Fibroblast of lung (primary cell): Measurements from ENCODE around the gene YIF1B.

Source experiments
- EZH2 ChIP-seq: IDR thresholded peaks from 2 replicates; pipeline ENCODE4 v1.5.1; 2012; ENCODE audit warnings: low read length, control low read depth, mild to moderate bottlenecking; ENCODE audit errors: missing control alignments
- TF ChIP-seq, protein P1 (sequence below), 2 donors: IDR thresholded peaks in 1 of 2; conservative IDR thresholded peaks in 1 of 2; 1 replicate in 1 of 2; 2 replicates in 1 of 2; pipeline ENCODE4 v1.5.1; 2011 to 2012; ENCODE audit warnings: low read length in 2 of 2, control low read depth in 1 of 2, inconsistent platforms in 1 of 2, low read depth in 1 of 2, mild to moderate bottlenecking in 1 of 2

DNA sequence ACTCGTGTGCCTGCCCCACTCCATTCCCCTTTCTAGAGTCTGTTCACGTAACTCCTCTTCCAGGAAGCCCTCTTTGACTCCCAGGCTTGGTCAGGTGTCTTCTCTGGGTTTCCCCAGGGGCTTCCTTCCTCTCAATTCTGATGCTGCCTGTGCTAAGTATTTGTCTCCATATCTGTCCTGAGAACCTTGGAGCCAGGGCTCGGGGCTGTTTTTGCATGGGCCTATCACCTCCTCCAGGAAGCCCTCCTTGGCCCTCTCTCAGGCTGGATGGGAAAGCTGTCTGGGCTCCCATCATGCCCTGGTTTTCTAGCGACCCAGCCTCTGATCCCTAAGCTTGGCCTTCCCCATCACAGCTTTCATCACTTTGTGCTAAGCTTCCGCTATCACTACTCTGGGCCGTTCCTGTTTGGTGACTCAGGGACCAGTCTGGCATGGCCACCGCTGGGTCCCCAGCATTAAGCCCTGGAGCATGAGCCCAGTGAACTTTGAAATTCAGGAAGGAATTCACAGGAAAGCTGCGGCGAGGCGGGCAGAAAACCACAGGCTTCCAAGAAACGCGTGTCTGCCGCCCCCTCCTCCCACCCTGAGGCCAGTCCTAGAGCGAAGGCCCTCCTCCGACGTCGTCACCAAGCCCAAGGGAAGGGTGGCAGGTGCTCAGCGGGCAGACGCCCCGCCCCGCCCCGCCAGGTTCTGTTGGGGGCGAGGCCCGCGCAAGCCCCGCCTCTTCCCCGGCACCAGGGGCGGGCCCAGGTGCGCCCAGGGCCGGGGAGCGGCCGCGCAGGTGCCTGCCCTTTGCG, 51.9 kb downstream of the YIF1B start:
- TF ChIP-seq, protein P1, sequence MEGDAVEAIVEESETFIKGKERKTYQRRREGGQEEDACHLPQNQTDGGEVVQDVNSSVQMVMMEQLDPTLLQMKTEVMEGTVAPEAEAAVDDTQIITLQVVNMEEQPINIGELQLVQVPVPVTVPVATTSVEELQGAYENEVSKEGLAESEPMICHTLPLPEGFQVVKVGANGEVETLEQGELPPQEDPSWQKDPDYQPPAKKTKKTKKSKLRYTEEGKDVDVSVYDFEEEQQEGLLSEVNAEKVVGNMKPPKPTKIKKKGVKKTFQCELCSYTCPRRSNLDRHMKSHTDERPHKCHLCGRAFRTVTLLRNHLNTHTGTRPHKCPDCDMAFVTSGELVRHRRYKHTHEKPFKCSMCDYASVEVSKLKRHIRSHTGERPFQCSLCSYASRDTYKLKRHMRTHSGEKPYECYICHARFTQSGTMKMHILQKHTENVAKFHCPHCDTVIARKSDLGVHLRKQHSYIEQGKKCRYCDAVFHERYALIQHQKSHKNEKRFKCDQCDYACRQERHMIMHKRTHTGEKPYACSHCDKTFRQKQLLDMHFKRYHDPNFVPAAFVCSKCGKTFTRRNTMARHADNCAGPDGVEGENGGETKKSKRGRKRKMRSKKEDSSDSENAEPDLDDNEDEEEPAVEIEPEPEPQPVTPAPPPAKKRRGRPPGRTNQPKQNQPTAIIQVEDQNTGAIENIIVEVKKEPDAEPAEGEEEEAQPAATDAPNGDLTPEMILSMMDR (conservative IDR thresholded peaks at IDR 0.05 in 1 of 2, IDR thresholded peaks at IDR 0.05 in 1 of 2; ENCODE audit: low read depth in 1 of 2, low read length in 2 of 2), result no peak
- TF ChIP-seq EZH2, result no peak
